GM19395 (cell line): ENCODE data around the gene FOLR2.
"Not testable (repeated sequence)": the region's sequence is repeated elsewhere in the genome, so short reads cannot be mapped to it uniquely, and the experiment has no call there.

Source experiments
- ATAC-seq: cut with Tn5 transposase; IDR thresholded peaks from one replicate; pipeline ENCODE4 v1.9.1; 2021; ENCODE audit warnings: mild to moderate bottlenecking, moderate library complexity; ENCODE audit not compliant: unreplicated experiment

The FOLR2 gene

DNA sequence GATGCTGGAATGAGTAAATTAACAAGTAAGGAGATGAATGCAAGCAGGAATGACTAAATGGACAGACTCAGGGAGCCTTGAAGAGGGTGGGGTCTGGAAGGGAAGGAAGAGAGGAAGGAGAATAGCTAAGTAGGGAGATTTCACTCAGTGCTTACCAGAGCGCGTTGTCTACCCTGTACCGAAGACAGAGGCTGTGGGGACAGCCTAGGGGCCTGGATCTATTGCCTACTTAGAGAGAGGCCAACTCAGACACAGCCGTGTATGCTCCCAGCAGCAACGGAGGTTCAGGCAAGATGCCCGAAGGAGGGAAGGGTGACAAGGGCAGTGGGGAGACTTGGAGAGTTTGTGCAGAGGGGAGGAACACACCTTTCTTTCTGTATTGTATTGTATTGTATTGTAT lies at the start of gene FOLR2:
FOLR2 (plus strand) TSS at position 157 of the 400 bp plus-strand sequence. CDS start 1,791 bp downstream, outside the sequence.
- no peak for ATAC-seq

DNA sequence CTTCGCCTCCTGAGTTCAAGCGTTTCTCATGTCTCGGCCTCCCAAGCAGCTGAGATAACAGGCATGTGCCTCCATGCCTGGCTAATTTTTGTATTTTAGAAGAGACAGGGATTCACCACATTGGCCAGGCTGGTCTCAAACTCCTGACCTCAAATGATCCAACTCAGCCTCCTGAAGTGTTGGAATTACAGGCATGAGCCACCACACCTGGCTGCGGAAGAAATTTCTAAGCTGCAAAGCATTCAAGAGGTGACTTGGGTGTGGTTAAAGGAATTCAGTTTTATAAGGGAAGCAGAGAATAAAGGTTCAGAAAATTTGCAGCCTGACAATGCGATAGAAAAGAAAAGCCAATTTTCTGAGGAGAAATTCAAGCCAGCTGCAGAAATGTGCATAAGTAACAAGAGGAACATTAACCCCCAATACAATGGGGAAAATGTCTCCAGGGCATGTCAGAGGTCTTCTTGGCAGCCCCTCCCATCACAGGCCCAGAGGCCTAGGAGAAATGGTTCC lies 47.5 kb upstream of the FOLR2 start:
- ATAC-seq: not testable (repeated sequence)

DNA sequence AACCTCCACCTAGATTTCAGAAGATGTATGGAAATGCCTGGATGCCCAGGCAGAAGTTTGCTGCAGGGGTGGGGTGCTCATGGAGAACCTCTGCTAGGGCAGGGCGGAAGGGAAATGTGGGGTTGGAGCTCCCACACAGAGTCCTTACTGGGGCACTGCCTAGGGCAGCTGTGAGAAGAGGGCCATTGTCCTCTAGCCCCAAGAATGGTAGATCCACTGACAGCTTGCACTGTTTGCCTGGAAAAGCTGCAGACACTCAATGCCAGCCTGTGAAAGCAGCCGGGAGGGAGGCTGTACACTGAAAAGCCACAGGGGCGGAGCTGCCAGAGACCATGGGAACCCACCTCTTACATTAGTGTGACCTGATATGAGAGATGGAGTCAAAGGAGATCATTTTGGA lies 46.8 kb upstream of the FOLR2 start:
- not testable (repeated sequence) for ATAC-seq

DNA sequence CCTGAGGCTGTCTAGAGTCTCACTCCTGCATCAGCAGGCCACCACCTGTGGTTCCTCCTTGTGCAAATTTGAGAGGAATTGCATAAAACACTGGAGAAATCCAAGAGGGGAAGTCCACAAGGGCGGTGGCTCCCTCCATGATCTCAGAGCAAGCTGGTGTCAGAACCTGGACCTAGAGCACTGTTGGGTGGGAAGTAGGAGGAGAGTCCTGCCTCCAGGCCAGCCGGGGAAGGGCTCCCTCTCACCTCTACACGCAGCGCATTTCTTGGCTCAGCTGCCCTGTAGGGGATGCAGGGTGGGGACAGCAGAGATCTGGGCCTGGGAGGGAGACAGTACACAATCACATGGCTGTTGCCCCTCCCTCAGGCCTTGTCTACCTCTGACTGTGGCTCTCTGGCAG lies 44.6 kb upstream of the FOLR2 start:
- ATAC-seq: not testable (repeated sequence)

DNA sequence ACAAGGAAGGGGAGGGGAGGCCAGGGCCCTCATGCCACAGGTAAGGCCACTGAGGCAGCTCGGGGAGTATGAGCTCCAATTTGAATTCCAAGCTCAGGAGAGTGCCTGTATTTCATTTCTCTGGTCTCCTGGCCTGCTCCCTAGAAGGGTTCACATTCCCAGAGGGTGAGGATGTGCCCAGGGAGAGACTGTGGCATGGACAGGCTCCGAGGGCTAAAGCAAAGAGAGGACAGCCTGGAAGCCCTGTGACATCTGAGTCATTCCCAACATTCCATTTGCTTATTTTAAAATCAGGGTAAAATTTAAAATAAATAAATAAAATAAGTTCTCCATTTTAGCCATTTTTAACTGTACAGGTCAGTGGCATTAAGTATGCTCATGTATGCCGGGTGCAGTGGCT lies 43.3 kb upstream of the FOLR2 start:
- no peak for ATAC-seq

DNA sequence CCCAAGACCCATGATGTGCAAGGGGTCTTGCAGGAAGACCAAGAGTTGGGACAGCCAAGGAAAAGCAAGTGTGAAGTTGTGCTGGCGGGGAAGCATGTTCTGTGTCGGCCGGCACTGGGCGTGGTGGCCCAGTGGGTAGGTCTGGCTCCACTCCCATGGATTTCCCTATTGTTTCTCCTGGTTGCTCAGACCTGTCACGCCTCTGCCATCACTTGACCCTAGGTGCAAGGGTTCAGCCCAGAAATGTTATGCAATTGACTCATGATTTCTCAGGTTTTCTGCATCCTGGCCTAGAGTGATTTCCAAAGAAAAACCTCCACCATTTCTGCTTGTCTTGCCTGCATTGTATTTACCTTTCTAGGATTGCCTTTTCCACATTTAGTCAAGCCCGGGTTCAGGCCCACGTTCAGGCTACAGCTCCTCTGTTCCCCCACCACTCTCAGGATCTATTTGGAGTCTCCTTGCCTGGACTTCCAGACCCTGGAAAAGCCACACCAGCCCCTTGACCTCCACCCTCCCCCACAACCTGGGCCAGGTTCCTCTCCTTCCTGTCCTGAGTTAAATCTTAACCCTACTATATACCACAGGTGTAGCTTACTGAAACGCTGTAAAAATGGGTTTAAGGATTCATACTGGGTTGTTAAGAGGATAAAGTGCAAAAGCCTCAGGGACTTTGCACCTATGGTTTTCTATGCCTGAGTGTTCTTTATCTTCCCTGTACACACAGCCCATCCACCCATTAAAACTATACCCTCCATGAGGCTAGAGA lies 42.1 kb upstream of the FOLR2 start:
- ATAC-seq: no peak

DNA sequence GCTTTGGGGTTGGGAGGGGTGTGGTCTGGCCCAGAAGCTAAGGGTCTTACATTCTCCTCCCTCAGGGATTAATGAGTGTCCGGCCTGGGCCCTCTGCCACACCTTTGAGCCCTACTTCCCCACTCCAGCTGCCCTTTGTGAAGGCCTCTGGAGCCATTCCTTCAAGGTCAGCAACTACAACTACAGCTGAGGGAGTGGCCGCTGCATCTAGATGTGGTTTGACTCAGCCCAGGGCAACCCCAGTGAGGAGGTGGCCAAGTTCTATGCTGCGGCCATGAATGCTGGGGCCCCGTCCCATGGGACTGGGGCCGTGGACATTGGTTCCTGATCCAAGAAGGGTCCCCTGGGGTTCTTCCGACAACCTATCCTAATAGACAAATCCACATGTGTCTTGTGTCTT lies 38.9 kb upstream of the FOLR2 start:
- no peak for ATAC-seq

DNA sequence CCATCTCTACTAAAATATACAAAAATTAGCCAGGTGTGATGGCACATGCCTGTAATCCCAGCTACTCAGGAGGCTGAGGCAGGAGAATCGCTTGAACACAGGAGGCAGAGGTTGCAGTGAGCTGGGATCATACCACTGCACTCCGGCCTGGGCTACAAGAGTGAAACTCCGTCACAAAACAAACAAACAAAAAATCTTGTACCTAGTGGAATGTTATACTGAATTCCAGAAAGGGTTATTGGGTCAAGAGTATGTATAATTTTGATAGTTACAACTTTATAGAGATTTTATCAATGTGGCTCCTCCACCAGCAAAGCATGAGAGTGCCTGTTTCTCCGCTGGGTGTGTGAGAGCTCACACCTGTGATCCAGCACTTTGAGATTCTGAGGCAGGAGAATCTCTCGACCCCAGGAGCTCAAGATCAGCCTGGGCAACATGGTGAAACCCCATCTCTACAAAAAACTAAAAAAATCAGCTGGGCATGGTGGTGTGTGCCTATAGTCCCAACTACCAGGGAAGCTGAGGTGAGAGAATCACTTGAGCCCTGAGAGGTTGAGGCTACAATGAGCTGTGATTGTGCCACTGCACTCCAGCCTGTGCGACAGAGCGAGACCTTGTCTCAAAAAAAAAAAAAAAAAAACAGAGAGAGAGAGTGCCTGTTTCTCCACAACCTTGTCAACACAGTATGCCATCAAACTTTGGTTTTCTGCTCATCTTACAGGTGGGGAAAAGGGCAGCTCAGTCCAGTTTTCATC lies 37.4 kb upstream of the FOLR2 start:
- ATAC-seq: no peak

DNA sequence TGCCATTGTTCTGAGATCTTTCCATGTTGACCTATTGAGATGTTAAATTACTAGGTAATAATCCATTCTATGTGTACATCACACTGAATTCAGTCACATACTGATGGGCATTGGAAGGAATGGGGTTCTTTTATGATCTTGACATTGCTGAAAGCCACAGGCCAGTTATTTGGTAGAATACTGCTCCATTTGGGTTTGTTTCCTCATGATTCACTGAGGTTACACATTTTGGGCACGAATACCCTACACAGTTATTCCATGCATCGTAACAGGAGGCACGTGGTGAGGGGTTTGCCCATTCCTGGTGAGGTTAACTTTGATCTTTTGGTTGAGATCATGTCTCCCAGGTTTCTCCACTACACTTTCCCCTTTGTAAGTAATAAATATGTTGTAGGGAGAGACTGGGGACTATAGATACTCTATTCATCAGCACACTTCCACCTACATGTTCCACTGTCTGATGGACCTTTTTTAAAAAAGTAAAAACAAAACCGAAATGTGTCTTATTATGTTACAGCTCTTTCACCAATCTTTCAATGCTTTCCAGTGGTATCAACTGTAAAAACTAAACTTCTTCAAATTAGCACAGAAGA lies 36.7 kb upstream of the FOLR2 start:
- ATAC-seq: no peak

DNA sequence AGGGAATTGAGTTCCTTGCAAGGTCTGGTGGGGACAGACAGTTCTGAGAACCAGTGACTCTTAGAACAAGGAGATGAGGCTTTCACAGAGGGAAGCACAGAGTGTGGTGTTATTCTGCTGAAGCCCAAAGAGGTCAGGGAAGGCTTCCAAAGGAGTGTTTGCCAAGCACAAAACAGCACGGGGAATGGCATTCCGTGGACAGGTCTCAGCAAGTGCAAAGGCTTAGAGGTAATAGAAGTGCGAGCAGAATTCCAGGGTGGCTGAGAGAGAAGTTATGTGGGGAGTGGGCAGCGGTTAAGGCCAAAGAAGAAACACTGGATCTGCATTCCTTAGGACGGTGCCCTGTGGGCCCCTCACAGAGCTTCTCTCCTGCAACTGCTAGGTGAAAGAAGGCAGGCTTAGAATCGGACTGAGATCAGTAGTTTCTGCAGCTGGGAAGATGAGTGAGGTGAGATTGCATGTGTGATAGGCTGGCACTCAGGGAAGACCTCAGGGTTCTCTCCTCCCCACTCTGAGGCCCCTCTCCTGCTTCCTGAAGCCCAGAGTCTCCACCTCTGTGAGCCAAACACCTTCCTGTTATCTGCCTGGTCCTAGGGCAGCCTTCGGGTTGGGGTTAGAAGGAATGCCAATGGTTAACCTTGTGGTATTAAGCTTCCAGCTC lies 35.6 kb upstream of the FOLR2 start:
- not testable (repeated sequence) for ATAC-seq

DNA sequence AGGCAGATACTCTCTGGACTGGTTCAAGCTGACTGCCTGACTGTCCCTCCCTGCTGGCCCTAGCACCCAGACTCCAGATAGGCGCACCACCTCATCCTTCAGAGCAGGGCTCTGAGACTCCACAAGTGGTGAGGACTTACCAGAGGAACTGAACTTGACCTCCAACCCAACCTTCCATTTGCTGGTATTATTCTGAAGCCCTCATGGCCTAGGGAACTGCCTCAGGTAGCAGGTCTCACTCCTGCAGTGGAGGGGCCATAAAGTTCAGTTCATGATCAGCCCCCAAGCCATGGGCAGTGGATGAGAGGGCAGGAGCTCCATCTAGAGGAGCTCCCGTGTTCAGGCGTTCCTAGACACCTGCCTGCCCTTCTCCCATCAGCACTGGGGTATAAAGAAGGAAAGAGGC lies 35.0 kb upstream of the FOLR2 start:
- not testable (repeated sequence) for ATAC-seq

DNA sequence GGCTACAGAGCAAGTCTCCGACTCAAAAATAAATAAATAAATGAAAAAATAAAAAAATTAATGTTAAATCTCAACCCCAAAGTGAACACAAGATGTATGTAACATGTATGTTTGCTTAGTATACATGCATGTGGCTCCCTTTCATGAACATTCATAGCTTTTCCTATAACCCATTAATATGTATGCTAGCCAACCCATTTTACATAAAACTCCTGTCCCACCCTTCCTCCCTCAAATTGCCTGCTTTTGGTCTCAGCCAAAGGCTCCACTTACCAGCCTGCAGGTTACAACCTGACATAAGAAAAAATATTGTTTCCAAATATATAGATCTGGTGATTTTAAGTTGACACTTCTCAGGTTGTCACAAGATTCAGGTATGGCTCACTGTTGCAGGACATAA lies 28.3 kb upstream of the FOLR2 start:
- no peak for ATAC-seq

DNA sequence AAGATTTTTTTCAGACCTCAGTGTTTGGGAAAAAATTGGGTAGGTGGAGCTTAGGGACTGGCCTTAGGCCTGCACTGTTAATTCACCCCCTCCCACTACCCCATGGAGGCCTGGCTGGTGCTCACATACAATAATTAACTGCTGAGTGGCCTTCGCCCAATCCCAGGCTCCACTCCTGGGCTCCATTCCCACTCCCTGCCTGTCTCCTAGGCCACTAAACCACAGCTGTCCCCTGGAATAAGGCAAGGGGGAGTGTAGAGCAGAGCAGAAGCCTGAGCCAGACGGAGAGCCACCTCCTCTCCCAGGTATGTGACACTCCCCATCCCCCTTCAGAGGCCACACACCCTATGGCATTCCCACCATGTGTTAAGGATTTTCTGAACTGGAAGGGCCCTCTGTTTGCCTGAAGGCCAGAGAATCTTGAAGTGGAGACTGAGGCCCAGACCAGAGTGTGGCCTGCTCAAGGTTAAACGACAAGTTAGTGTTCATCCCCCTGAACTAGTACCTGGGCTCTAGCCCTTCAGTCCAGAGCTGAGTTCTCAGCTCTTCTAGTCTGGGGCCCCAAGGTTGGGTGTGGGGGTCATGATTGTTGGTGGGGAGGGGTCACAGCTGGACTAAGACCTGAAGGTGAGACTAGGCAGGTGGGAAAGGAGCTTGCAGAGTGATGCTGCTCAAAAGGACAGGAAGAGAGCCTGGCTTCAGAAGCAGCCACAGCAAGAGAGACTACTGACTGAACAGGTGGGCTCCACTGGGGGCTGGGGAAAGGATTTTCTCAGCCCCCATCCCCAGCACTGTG lies 26.9 kb upstream of the FOLR2 start:
- no peak for ATAC-seq

DNA sequence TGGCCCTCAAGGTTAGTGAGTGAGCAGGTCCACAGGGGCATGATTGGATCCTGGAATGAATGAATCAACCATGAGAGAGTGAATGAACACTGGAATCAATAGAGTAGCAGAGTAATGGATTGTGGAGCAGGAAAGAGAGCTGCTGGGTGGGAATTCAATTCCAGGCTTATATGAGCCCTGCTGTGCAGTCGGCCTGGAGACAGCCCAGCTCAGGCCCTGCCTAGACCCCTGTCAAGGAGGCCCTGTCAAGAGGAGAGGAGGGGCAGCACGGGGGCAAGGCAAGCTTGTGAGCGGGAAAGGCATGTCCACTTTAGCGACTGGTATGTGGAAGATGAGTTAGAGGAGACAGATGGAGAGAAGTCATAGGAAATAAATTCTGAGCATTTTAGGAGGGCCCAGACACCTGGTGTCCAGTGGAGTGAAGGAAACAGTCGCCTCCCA lies 25.9 kb upstream of the FOLR2 start:
- no peak for ATAC-seq

DNA sequence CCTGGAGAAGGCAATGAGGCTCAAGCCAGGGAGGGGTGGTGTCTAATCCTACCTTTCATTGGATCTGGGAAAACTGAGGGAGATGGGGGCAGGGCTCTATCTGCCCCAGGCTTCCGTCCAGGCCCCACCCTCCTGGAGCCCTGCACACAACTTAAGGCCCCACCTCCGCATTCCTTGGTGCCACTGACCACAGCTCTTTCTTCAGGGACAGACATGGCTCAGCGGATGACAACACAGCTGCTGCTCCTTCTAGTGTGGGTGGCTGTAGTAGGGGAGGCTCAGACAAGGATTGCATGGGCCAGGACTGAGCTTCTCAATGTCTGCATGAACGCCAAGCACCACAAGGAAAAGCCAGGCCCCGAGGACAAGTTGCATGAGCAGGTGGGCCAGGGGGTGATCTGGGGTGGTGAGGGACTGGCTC lies 24.6 kb upstream of the FOLR2 start, which contains the start of gene FOLR1:
FOLR1 (plus strand) TSS at position 180 of the 421 bp plus-strand sequence; CDS start at position 214, 34 bp downstream.
- no peak for ATAC-seq

DNA sequence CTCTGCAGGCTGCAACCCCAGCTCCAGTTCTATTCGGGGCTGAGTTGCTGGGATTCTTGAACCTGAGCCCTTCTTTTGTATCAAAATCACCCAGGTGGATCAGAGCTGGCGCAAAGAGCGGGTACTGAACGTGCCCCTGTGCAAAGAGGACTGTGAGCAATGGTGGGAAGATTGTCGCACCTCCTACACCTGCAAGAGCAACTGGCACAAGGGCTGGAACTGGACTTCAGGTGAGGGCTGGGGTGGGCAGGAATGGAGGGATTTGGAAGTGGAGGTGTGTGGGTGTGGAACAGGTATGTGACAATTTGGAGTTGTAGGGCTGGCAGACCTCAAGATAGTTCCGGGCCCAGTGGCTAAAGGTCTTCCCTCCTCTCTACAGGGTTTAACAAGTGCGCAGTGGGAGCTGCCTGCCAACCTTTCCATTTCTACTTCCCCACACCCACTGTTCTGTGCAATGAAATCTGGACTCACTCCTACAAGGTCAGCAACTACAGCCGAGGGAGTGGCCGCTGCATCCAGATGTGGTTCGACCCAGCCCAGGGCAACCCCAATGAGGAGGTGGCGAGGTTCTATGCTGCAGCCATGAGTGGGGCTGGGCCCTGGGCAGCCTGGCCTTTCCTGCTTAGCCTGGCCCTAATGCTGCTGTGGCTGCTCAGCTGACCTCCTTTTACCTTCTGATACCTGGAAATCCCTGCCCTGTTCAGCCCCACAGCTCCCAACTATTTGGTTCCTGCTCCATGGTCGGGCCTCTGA lies 20.9 kb upstream of the FOLR2 start:
- ATAC-seq: no peak

DNA sequence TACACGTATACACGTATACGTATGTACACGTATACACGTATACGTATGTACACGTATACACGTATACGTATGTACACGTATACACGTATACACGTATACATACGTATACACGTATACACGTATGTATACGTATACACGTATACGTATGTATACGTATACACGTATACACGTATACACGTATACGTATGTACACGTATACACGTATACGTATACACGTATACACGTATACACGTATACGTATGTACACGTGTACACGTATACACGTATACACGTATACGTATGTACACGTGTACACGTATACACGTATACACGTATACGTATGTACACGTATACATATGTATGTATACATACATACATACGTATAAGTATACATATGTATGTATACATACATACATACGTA lies 15.1 kb upstream of the FOLR2 start:
- ATAC-seq: not testable (repeated sequence)

DNA sequence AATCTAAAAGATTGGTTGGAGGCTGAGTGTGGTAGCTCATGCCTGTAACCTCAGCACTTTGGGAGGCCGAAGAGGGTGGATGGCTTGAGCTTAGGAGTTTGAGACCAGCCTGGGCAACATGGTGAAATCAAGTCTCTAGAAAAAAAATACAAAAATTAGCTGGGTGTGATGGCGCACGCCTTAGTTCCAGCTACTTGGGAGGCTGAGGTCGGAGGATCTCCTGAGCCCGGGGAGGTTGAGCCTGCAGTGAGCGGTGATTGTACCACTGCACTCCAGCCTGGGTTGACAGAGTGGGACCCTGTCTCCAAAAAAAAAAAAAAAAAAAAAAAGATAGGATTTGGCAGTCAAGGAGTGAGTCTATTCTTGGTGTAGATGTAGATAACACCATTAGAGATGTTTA lies 14.0 kb upstream of the FOLR2 start:
- ATAC-seq: no peak

DNA sequence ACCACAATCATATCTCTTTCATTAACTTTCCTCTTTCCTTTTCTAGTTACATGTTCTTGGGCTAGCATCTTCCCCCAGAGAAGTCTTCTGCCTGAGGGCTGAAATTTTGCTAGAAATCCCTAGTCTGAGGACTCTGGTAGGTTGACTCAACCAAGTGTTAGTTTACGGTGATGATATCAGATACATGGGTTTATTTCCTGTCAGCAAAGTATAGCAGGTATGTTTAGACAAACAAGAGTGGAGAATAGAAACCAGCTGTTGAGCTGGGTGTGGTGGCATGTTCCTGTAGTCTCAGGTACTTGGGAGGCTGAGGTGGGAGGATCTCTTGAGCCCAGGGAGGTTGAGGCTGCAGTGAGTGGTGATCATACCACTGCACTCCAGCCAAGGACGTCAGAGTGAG lies 13.4 kb upstream of the FOLR2 start:
- ATAC-seq: no peak
